Fibroblast of the aortic adventitia (primary cell): Measurements from ENCODE around the gene PROCA1. TPM values are rescaled to one million over a fixed set of nuclear protein-coding genes. Genes with fewer than 3 reads are reported as not detected.
A peak's percentile ranks its signal among the peaks of the same experiment; 100 is the strongest.
"Not testable (repeated sequence)": the region's sequence is repeated elsewhere in the genome, so short reads cannot be mapped to it uniquely, and the experiment has no call there.

ENCODE experiments used
- DNase-seq: peaks from one replicate; pipeline ENCODE4 v3.0.0-alpha.2; 2010; ENCODE audit warnings: low read depth
- H3K4me3 ChIP-seq: 2 replicates; pipeline ENCODE4 v1.5.1; 2011; ENCODE audit warnings: low read depth, mild to moderate bottlenecking, control low read depth, low read length, moderate library complexity
- CTCF ChIP-seq: IDR thresholded peaks from 2 replicates; pipeline ENCODE4 v1.5.1; 2011; ENCODE audit warnings: mild to moderate bottlenecking, low read length, control low read depth, inconsistent platforms; ENCODE audit not compliant: insufficient read depth
- small RNA-seq: library from RNA; depleted of rRNA; stranded (forward); fragments of <200 nt; gene quantifications from one replicate; pipeline ENCODE3, GENCODE V24; 2012
- total RNA-seq: library from RNA; depleted of rRNA; stranded (reverse); fragments of >200 nt; gene quantifications from 2 replicates; pipeline ENCODE4 v1.2.3, GENCODE V29; 2012; ENCODE audit warnings: low replicate concordance

The PROCA1 gene
- total RNA-seq, 1 donor = 1.5 TPM

- TF ChIP-seq CTCF = no peak
- peak within 1 kb of the TSS; percentile 97 for H3K4me3 ChIP-seq
- DNase-seq = peak; percentile 85
Measured at GRCh38 chr17:28661635-28662526, 49.8 kb downstream of the PROCA1 start, which contains the start of the genes SDF2 and SUPT6H. Gene SDF2, minus strand, starts transcription at chr17:28661906. Its CDS starts 30 bp downstream, at chr17:28661876. Gene SUPT6H, plus strand, starts transcription at chr17:28662205. Its CDS starts 11,197 bp downstream, at chr17:28673402.

DNA sequence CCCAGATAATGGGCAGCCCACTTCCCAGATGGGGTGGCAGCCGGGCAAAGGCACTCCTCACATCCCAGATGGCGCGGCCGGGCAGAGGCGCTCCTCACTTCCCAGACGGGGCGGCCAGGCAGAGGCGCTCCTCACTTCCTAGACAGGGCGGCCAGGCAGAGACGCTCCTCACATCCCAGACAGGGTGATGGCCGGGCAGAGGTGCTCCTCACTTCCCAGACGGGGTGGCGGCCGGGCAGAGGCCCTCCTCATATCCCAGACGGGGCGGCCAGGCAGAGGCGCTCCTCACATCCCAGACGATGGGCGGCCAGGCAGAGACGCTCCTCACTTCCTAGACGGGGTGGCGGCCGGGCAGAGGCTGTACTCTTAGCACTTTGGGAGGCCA is 52.2 kb downstream of the PROCA1 start:
- not testable (repeated sequence) for H3K4me3 ChIP-seq, DNase-seq

DNA sequence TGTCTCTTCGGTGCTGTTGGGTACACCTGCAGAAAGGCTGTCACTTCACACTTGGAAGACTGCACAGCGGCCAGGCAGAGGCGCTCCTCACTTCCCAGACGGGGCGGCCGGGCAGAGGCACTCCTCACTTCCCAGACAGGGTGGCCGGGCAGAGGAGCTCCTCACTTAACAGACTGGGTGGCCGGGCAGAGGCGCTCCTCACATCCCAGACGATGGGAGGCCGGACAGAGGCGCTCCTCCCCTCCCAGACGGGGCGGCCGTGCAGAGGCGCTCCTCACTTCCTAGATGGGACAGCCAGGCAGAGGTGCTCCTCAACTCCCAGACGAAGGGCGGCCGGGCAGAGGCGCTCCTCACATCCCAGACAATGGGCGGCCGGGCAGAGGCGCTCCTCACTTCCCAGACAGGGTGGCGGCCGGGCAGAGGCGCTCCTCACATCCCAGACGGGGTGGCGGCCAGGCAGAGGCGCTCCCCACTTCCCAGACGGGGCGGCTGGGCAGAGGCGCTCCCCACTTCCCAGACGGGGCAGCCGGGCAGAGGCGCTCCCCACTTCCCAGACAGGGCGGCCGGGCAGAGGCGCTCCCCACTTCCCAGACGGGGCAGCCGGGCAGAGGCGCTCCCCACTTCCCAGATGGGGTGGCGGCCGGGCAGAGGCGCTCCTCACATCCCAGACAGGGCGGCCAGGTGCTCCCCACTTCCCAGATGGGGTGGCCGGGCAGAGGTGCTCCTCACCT is 52.8 kb downstream of the PROCA1 start:
- H3K4me3 ChIP-seq, DNase-seq: not testable (repeated sequence)

- DNase-seq, H3K4me3 ChIP-seq: not testable (repeated sequence)
Measured at GRCh38 chr17:28658342-28658741, 53.3 kb downstream of the PROCA1 start.

GRCh38 chr17:28657756-28658155 is 53.9 kb downstream of the PROCA1 start:
- no peak for TF ChIP-seq CTCF
- H3K4me3 ChIP-seq = no peak overlapping the region
- DNase-seq = peak; percentile 24

GRCh38 chr17:28655160-28655559 is 56.5 kb downstream of the PROCA1 start:
- no peak overlapping the region for H3K4me3 ChIP-seq
- no peak for TF ChIP-seq CTCF
- no peak for DNase-seq

Small RNA genes lying within 50 kb of the gene (small RNA-seq; reads per million reads assigned to genes)
- gene SNORD42A (not detected), gene SNORD42B (0.19 reads per million), gene SNORD4A (not detected), gene SNORD4B (not detected)

Other genes starting within 250 kb of the PROCA1 start
- not detected in 2 replicates for gene SLC13A2, start 238.2 kb downstream of the PROCA1 start, total RNA-seq
- gene FOXN1, start 205.5 kb downstream of the PROCA1 start, total RNA-seq = not detected in 2 replicates
- 12.2 and 18.2 TPM in 2 replicates for gene UNC119, start 159.3 kb downstream of the PROCA1 start, total RNA-seq
- 15.8 and 26.9 TPM in 2 replicates for gene PIGS, start 140.4 kb downstream of the PROCA1 start, total RNA-seq
- 17.6 and 36.3 TPM in 2 replicates for gene ALDOC, start 135.0 kb downstream of the PROCA1 start, total RNA-seq
- gene SPAG5, start 112.9 kb downstream of the PROCA1 start, total RNA-seq = 7.4 and 31.8 TPM in 2 replicates
- 4.3 TPM in 1 of 2 replicates, not detected in the other for gene RSKR, start 97.7 kb downstream of the PROCA1 start, total RNA-seq
- 99.3 and 200 TPM in 2 replicates for gene BLTP2, start 66.7 kb downstream of the PROCA1 start, total RNA-seq
- gene SDF2, start 50.0 kb downstream of the PROCA1 start, total RNA-seq = 32.5 and 36.9 TPM in 2 replicates
- gene SUPT6H, start 49.7 kb downstream of the PROCA1 start, total RNA-seq = 46.8 and 60.5 TPM in 2 replicates
- 154 and 412 TPM in 2 replicates for gene RAB34, start 6.0 kb upstream of the PROCA1 start, total RNA-seq
- gene RPL23A, start 8.1 kb upstream of the PROCA1 start, total RNA-seq = 322 and 1,093 TPM in 2 replicates
- gene TLCD1, start 14.3 kb upstream of the PROCA1 start, total RNA-seq = 7.8 TPM in 1 of 2 replicates, not detected in the other
- 4.9 and 6.8 TPM in 2 replicates for gene NEK8, start 16.9 kb upstream of the PROCA1 start, total RNA-seq
- 8.1 and 21.3 TPM in 2 replicates for gene TRAF4, start 32.1 kb upstream of the PROCA1 start, total RNA-seq
- 1.6 and 7.0 TPM in 2 replicates for gene FAM222B, start 130.9 kb upstream of the PROCA1 start, total RNA-seq
- gene ERAL1, start 143.1 kb upstream of the PROCA1 start, total RNA-seq = 16.3 and 38.1 TPM in 2 replicates
- gene FLOT2, start 185.8 kb upstream of the PROCA1 start, total RNA-seq = 13.0 and 39.9 TPM in 2 replicates
- 5.6 and 8.3 TPM in 2 replicates for gene DHRS13, start 191.2 kb upstream of the PROCA1 start, total RNA-seq
- gene PHF12, start 239.6 kb upstream of the PROCA1 start, total RNA-seq = 25.7 and 58.1 TPM in 2 replicates